ENCODE results near the gene KRTAP4-2.
"Not testable (repeated sequence)": the region's sequence is repeated elsewhere in the genome, so short reads cannot be mapped to it uniquely, and the experiment has no call there.

The KRTAP4-2 gene

GRCh38 chr17:41163828-41164227 lies 14.2 kb downstream of the KRTAP4-2 start:
- Histone ChIP-seq H3K4me3 (ENCODE audit: low read depth in 1 of 2, low read length in 2 of 2) (no peak overlapping the region), H3K36me3 (ENCODE audit: control insufficient read depth in 1 of 2, insufficient read depth in 2 of 2, low read length in 2 of 2) (no peaks in the 10 kb centered on the region), H3K9ac (ENCODE audit: low read depth in 1 of 2, low read length in 2 of 2) (no peak overlapping the region), H3K27ac (ENCODE audit: low read depth, low read length) (no peak overlapping the region), H3K4me1 (ENCODE audit: control insufficient read depth in 1 of 2, insufficient read depth in 2 of 2, low read length in 2 of 2) (no peaks in the 10 kb centered on the region), H3K27me3 (ENCODE audit: control insufficient read depth in 1 of 2, insufficient read depth in 2 of 2, low read length in 2 of 2) (peaks cover 0 to 3% of the 10 kb centered on the region in 2 donors), H3K9me3 (ENCODE audit: control insufficient read depth in 1 of 2, low read length in 2 of 2) (no peaks in the 10 kb centered on the region)

- H3K4me3 ChIP-seq (ENCODE audit: low read depth in 1 of 2, low read length in 2 of 2), result no peak within 1 kb of the TSS
- no peaks in the 10 kb centered on the region for H3K9me3 ChIP-seq (ENCODE audit: control insufficient read depth in 1 of 2, low read length in 2 of 2)
- no peaks in the 10 kb centered on the region for H3K36me3 ChIP-seq (ENCODE audit: control insufficient read depth in 1 of 2, insufficient read depth in 2 of 2, low read length in 2 of 2)
- no peak within 1 kb of the TSS for H3K27ac ChIP-seq (ENCODE audit: low read depth, low read length)
- H3K4me1 ChIP-seq (ENCODE audit: control insufficient read depth in 1 of 2, insufficient read depth in 2 of 2, low read length in 2 of 2), result no peaks in the 10 kb centered on the region
- H3K27me3 ChIP-seq (ENCODE audit: control insufficient read depth in 1 of 2, insufficient read depth in 2 of 2, low read length in 2 of 2), result peaks cover 0 to 4% of the 10 kb centered on the region in 2 donors
- no peak within 1 kb of the TSS for H3K9ac ChIP-seq (ENCODE audit: low read depth in 1 of 2, low read length in 2 of 2)
Measured at GRCh38 chr17:41160648-41161047, 17.4 kb downstream of the KRTAP4-2 start, which contains the start of gene KRTAP4-4. TSS of gene KRTAP4-4 (minus strand) at chr17:41160748. CDS start at chr17:41160691, 57 bp downstream.

GRCh38 chr17:41160190-41160589 lies 17.8 kb downstream of the KRTAP4-2 start:
- not testable (repeated sequence) for H3K27ac ChIP-seq (ENCODE audit: low read depth, low read length); H3K27me3 ChIP-seq (ENCODE audit: control insufficient read depth in 1 of 2, insufficient read depth in 2 of 2, low read length in 2 of 2); H3K36me3 ChIP-seq (ENCODE audit: control insufficient read depth in 1 of 2, insufficient read depth in 2 of 2, low read length in 2 of 2); H3K4me3 ChIP-seq (ENCODE audit: low read depth in 1 of 2, low read length in 2 of 2); H3K9ac ChIP-seq (ENCODE audit: low read depth in 1 of 2, low read length in 2 of 2); H3K4me1 ChIP-seq (ENCODE audit: control insufficient read depth in 1 of 2, insufficient read depth in 2 of 2, low read length in 2 of 2); H3K9me3 ChIP-seq (ENCODE audit: control insufficient read depth in 1 of 2, low read length in 2 of 2)

- no peak overlapping the region for H3K4me3 ChIP-seq (ENCODE audit: low read depth in 1 of 2, low read length in 2 of 2)
Measured at GRCh38 chr17:41153856-41154255, 24.2 kb downstream of the KRTAP4-2 start.

GRCh38 chr17:41151525-41151924 lies 26.5 kb downstream of the KRTAP4-2 start:
- H3K27ac ChIP-seq (ENCODE audit: low read depth, low read length), result no peak overlapping the region
- H3K36me3 ChIP-seq (ENCODE audit: control insufficient read depth in 1 of 2, insufficient read depth in 2 of 2, low read length in 2 of 2), result no peaks in the 10 kb centered on the region

More at GRCh38 chr17:41153856-41154255, 24.2 kb downstream of the KRTAP4-2 start:
- no peak overlapping the region for H3K27ac ChIP-seq (ENCODE audit: low read depth, low read length)
- no peaks in the 10 kb centered on the region for H3K4me1 ChIP-seq (ENCODE audit: control insufficient read depth in 1 of 2, insufficient read depth in 2 of 2, low read length in 2 of 2)
- peaks cover 0 to 4% of the 10 kb centered on the region in 2 donors for H3K27me3 ChIP-seq (ENCODE audit: control insufficient read depth in 1 of 2, insufficient read depth in 2 of 2, low read length in 2 of 2)
- no peaks in the 10 kb centered on the region for H3K36me3 ChIP-seq (ENCODE audit: control insufficient read depth in 1 of 2, insufficient read depth in 2 of 2, low read length in 2 of 2)
- no peaks in the 10 kb centered on the region for H3K9me3 ChIP-seq (ENCODE audit: control insufficient read depth in 1 of 2, low read length in 2 of 2)
- no peak overlapping the region for H3K9ac ChIP-seq (ENCODE audit: low read depth in 1 of 2, low read length in 2 of 2)

GRCh38 chr17:41150026-41150425 lies 28.0 kb downstream of the KRTAP4-2 start:
- Histone ChIP-seq H3K9me3 (ENCODE audit: control insufficient read depth in 1 of 2, low read length in 2 of 2) (no peaks in the 10 kb centered on the region), H3K9ac (ENCODE audit: low read depth in 1 of 2, low read length in 2 of 2) (no peak overlapping the region), H3K27ac (ENCODE audit: low read depth, low read length) (no peak overlapping the region), H3K27me3 (ENCODE audit: control insufficient read depth in 1 of 2, insufficient read depth in 2 of 2, low read length in 2 of 2) (no peaks in the 10 kb centered on the region), H3K4me1 (ENCODE audit: control insufficient read depth in 1 of 2, insufficient read depth in 2 of 2, low read length in 2 of 2) (no peaks in the 10 kb centered on the region), H3K36me3 (ENCODE audit: control insufficient read depth in 1 of 2, insufficient read depth in 2 of 2, low read length in 2 of 2) (no peaks in the 10 kb centered on the region), H3K4me3 (ENCODE audit: low read depth in 1 of 2, low read length in 2 of 2) (no peak overlapping the region)

More at GRCh38 chr17:41151525-41151924, 26.5 kb downstream of the KRTAP4-2 start:
- Histone ChIP-seq H3K27me3 (ENCODE audit: control insufficient read depth in 1 of 2, insufficient read depth in 2 of 2, low read length in 2 of 2) (no peaks in the 10 kb centered on the region), H3K9me3 (ENCODE audit: control insufficient read depth in 1 of 2, low read length in 2 of 2) (no peaks in the 10 kb centered on the region), H3K9ac (ENCODE audit: low read depth in 1 of 2, low read length in 2 of 2) (no peak overlapping the region), H3K4me1 (ENCODE audit: control insufficient read depth in 1 of 2, insufficient read depth in 2 of 2, low read length in 2 of 2) (no peaks in the 10 kb centered on the region), H3K4me3 (ENCODE audit: low read depth in 1 of 2, low read length in 2 of 2) (no peak overlapping the region)

GRCh38 chr17:41149652-41149985 lies 28.4 kb downstream of the KRTAP4-2 start, which contains the start of gene KRTAP4-5:
TSS of gene KRTAP4-5 (minus strand) at chr17:41149825. CDS start at chr17:41149767, 58 bp downstream.
- no peak within 1 kb of the TSS for H3K9ac ChIP-seq (ENCODE audit: low read depth in 1 of 2, low read length in 2 of 2)
- H3K4me1 ChIP-seq (ENCODE audit: control insufficient read depth in 1 of 2, insufficient read depth in 2 of 2, low read length in 2 of 2), result no peaks in the 10 kb centered on the region
- no peaks in the 10 kb centered on the region for H3K9me3 ChIP-seq (ENCODE audit: control insufficient read depth in 1 of 2, low read length in 2 of 2)
- H3K27ac ChIP-seq (ENCODE audit: low read depth, low read length), result no peak within 1 kb of the TSS
- H3K4me3 ChIP-seq (ENCODE audit: low read depth in 1 of 2, low read length in 2 of 2), result no peak within 1 kb of the TSS
- H3K36me3 ChIP-seq (ENCODE audit: control insufficient read depth in 1 of 2, insufficient read depth in 2 of 2, low read length in 2 of 2), result no peaks in the 10 kb centered on the region
- no peaks in the 10 kb centered on the region for H3K27me3 ChIP-seq (ENCODE audit: control insufficient read depth in 1 of 2, insufficient read depth in 2 of 2, low read length in 2 of 2)

- H3K36me3 ChIP-seq (ENCODE audit: control insufficient read depth in 1 of 2, insufficient read depth in 2 of 2, low read length in 2 of 2); H3K9ac ChIP-seq (ENCODE audit: low read depth in 1 of 2, low read length in 2 of 2); H3K27me3 ChIP-seq (ENCODE audit: control insufficient read depth in 1 of 2, insufficient read depth in 2 of 2, low read length in 2 of 2); H3K4me3 ChIP-seq (ENCODE audit: low read depth in 1 of 2, low read length in 2 of 2); H3K9me3 ChIP-seq (ENCODE audit: control insufficient read depth in 1 of 2, low read length in 2 of 2); H3K27ac ChIP-seq (ENCODE audit: low read depth, low read length); H3K4me1 ChIP-seq (ENCODE audit: control insufficient read depth in 1 of 2, insufficient read depth in 2 of 2, low read length in 2 of 2): not testable (repeated sequence)
Measured at GRCh38 chr17:41148971-41149651, 28.9 kb downstream of the KRTAP4-2 start.

- Histone ChIP-seq H3K27ac (ENCODE audit: low read depth, low read length) (no peak overlapping the region), H3K36me3 (ENCODE audit: control insufficient read depth in 1 of 2, insufficient read depth in 2 of 2, low read length in 2 of 2) (no peaks in the 10 kb centered on the region), H3K4me3 (ENCODE audit: low read depth in 1 of 2, low read length in 2 of 2) (no peak overlapping the region), H3K27me3 (ENCODE audit: control insufficient read depth in 1 of 2, insufficient read depth in 2 of 2, low read length in 2 of 2) (no peaks in the 10 kb centered on the region), H3K9me3 (ENCODE audit: control insufficient read depth in 1 of 2, low read length in 2 of 2) (peaks cover 0 to 6% of the 10 kb centered on the region in 2 donors), H3K4me1 (ENCODE audit: control insufficient read depth in 1 of 2, insufficient read depth in 2 of 2, low read length in 2 of 2) (no peaks in the 10 kb centered on the region), H3K9ac (ENCODE audit: low read depth in 1 of 2, low read length in 2 of 2) (no peak overlapping the region)
Measured at GRCh38 chr17:41147531-41148204, 30.4 kb downstream of the KRTAP4-2 start.

GRCh38 chr17:41145261-41145660 lies 32.8 kb downstream of the KRTAP4-2 start:
- H3K9me3 ChIP-seq (ENCODE audit: control insufficient read depth in 1 of 2, low read length in 2 of 2), result peaks cover 0 to 6% of the 10 kb centered on the region in 2 donors
- H3K9ac ChIP-seq (ENCODE audit: low read depth in 1 of 2, low read length in 2 of 2), result no peak overlapping the region
- H3K27ac ChIP-seq (ENCODE audit: low read depth, low read length), result no peak overlapping the region
- no peaks in the 10 kb centered on the region for H3K36me3 ChIP-seq (ENCODE audit: control insufficient read depth in 1 of 2, insufficient read depth in 2 of 2, low read length in 2 of 2)
- H3K4me3 ChIP-seq (ENCODE audit: low read depth in 1 of 2, low read length in 2 of 2), result no peak overlapping the region
- no peaks in the 10 kb centered on the region for H3K4me1 ChIP-seq (ENCODE audit: control insufficient read depth in 1 of 2, insufficient read depth in 2 of 2, low read length in 2 of 2)
- no peaks in the 10 kb centered on the region for H3K27me3 ChIP-seq (ENCODE audit: control insufficient read depth in 1 of 2, insufficient read depth in 2 of 2, low read length in 2 of 2)

Data from duodenal mucosa (tissue), 2 donors.